ENCODE results near the gene MATR3. TPM values are rescaled to one million over a fixed set of nuclear protein-coding genes. Genes with fewer than 3 reads are reported as not detected.

The MATR3 gene, protein sequence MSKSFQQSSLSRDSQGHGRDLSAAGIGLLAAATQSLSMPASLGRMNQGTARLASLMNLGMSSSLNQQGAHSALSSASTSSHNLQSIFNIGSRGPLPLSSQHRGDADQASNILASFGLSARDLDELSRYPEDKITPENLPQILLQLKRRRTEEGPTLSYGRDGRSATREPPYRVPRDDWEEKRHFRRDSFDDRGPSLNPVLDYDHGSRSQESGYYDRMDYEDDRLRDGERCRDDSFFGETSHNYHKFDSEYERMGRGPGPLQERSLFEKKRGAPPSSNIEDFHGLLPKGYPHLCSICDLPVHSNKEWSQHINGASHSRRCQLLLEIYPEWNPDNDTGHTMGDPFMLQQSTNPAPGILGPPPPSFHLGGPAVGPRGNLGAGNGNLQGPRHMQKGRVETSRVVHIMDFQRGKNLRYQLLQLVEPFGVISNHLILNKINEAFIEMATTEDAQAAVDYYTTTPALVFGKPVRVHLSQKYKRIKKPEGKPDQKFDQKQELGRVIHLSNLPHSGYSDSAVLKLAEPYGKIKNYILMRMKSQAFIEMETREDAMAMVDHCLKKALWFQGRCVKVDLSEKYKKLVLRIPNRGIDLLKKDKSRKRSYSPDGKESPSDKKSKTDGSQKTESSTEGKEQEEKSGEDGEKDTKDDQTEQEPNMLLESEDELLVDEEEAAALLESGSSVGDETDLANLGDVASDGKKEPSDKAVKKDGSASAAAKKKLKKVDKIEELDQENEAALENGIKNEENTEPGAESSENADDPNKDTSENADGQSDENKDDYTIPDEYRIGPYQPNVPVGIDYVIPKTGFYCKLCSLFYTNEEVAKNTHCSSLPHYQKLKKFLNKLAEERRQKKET
- 100 to 1,000 TPM; 168 to 222 TPM for total RNA-seq

DNA sequence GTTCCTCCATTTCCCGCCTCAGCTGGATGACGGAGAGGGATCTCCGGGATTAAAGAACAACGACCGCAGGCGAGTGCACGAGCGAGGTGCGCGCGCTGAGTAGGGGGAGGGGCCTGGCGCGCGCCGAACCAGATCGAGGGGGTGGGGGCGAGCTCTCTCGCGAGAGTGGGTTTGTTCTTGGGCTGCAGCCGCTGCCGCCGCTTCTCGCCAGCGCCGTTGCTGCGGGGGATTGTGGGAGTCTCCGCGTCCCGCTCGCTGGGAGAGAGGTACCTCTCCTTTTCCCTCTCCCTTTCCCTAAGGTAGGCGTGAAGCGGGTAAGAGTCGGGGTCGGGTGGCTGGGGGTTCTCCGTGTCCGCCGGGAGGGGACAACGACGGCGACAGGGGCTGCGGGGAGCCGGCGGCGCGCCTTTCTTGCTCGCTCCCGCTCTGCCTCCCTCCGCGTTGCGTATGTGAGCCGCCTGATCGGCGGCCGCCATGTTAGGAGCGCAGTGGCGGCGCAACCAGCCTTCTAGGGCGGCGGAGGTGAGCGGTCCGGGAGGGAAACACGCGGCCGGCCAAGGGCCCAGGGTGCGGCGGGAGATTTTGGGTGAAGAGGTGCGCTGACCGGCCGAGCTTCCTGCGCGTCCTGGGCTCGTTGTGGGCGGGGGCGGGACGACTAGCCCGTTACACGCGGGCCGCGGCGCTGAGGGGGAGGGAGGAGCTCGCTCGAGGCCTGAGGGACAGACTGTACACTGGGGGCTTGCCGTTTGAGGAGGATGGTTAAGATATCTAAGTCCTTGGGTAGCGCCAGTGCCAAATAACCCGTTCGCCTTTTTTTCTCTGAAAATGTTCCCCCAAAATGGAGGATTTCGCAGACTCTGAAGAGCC is at the start of gene MATR3:
MATR3 (plus strand) TSS at position 234 of the 867 bp plus-strand sequence. CDS start 13,676 bp downstream, outside the sequence.
- ChIA-PET CTCF (interaction anchor here (0.9 to 2.1 kb wide), 9 partner anchors 17 to 1115 kb away, joined by 3 to 6 read pairs (median 4); partner anchors contain the start of gene KIF20A), POLR2A (interaction anchor here (0.5 to 1.5 kb wide), 7 partner anchors 10 to 829 kb away, joined by 3 to 10 read pairs (median 3); partner anchors contain the start of genes EGR1 and PAIP2)
- Mint-ChIP-seq H3K27me3 (no peaks in the 10 kb centered on the region), H3K36me3 (ENCODE audit: low read depth) (peaks cover 14% of the 10 kb centered on the region), H3K9me3 (no peaks in the 10 kb centered on the region), H3K27ac (peak within 1 kb of the TSS; percentile 99), H3K4me3 (peak within 1 kb of the TSS; percentile 98), H3K4me1 (peaks cover 40% of the 10 kb centered on the region)
- peak; percentile 95 for DNase-seq

DNA sequence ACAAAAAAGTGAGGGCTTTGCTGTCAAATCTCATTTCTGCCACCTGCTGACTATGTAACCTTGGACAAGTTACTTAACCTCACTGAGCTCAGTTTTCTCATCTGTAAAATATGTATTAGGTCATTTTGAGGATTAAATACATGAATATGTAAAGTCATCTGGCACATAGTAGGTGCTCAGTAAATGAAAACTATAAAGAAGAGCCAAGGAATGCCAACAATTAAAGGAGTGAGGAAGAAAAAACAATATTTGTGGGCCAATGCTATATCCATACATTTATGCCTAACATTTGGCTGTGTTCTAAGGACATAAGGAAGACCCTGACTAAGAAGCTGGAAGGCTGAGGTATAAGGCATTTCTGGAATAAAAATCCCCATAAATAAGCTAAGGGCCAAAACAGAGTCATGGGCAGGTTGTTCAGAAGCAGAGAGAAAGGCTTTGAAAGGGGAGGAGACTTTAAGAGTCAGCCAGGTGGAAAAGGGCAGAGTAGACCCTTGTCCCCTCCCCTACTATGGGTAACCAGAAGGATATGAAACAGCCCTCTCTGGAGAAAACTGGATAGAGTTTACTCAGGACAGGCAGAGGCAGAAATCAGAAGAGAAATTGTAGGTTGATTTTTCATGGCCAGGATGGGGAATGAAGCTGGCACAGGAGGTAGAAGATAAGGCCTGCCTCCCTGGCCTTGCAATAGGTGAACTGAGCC is 47.8 kb upstream of the MATR3 start:
- Mint-ChIP-seq H3K27me3 (peaks cover 7% of the 10 kb centered on the region), H3K4me3 (no peak overlapping the region), H3K36me3 (ENCODE audit: low read depth) (no peaks in the 10 kb centered on the region), H3K27ac (no peak overlapping the region), H3K4me1 (peaks cover 15% of the 10 kb centered on the region), H3K9me3 (no peaks in the 10 kb centered on the region)
- ChIA-PET CTCF (interaction anchor here (0.6 to 1.4 kb wide), 9 partner anchors 10 to 575 kb away, joined by 3 to 4 read pairs (median 3); no protein-coding TSS in a partner anchor), POLR2A (interaction anchor here (0.6 kb wide), 1 partner anchor 252 kb away, joined by 3 read pairs; no protein-coding TSS in a partner anchor)
- no peak for DNase-seq

DNA sequence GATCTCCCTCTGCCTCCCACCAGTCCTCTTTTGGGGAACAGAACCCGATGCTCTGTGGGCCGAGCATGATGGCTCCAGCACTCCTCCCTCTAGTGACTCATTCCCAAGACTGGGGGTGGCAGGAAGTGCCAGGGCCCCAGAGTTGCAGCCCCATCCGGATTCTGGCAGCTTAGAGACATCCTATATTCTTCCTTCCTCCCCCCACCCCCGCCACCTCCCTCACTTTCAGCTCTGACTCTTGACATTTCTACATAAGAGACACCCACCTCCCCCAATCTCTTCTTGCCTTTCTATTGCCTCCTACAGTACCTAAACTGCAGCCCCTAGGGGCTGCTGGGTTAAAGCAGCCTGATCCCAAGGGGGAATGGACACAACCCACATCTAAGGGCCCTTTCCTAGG is 47.1 kb upstream of the MATR3 start:
- ChIA-PET POLR2A (no interaction called here), CTCF (interaction anchor here (0.9 to 1.4 kb wide), 7 partner anchors 11 to 48 kb away, joined by 3 to 4 read pairs (median 3); no protein-coding TSS in a partner anchor)
- Mint-ChIP-seq H3K4me1 (peaks cover 19% of the 10 kb centered on the region), H3K36me3 (ENCODE audit: low read depth) (no peaks in the 10 kb centered on the region), H3K27ac (peak overlapping the region; percentile 15), H3K4me3 (no peak overlapping the region), H3K9me3 (no peaks in the 10 kb centered on the region), H3K27me3 (peaks cover 5% of the 10 kb centered on the region)
- peak; percentile 26 for DNase-seq

DNA sequence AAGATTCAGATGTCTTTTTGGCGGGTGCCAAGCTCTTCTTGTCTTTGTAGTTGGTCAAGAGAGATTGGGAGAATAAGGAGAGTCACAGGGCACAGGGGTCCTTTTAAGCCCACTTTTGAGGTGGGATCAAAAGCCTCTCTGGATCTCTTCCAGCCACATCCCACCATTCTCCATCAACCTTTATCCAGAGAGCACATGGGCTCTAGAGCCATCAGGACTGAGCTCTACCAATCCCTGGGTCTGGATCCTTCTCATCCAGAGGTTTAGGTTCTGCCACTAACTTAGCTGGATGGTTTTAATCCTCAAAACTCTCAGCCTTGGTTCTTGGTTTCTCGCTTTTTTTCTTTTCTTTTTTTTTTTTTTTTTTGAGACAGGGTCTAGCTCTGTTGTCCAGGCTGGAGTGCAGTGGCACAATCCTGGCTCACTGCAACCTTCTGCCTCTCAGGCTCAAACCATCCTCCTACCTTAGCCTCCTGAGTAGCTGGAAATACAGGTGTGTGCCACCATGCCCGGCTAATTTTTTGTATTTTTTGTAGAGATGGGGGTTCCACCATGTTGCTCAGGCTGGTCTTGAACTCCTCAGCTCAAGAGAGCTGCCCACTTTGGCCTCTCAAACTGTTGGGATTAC is 44.6 kb upstream of the MATR3 start:
- H3K4me3 Mint-ChIP-seq, result no peak overlapping the region
- no peaks in the 10 kb centered on the region for H3K36me3 Mint-ChIP-seq (ENCODE audit: low read depth)
- H3K27ac Mint-ChIP-seq, result no peak overlapping the region
- peaks cover 24% of the 10 kb centered on the region for H3K4me1 Mint-ChIP-seq
- ChIA-PET POLR2A (no interaction called here), CTCF (interaction anchor here (0.5 to 2.1 kb wide), 3 partner anchors 24 to 1313 kb away, joined by 3 to 5 read pairs (median 5); no protein-coding TSS in a partner anchor)
- no peaks in the 10 kb centered on the region for H3K27me3 Mint-ChIP-seq
- no peaks in the 10 kb centered on the region for H3K9me3 Mint-ChIP-seq
- no peak for DNase-seq

DNA sequence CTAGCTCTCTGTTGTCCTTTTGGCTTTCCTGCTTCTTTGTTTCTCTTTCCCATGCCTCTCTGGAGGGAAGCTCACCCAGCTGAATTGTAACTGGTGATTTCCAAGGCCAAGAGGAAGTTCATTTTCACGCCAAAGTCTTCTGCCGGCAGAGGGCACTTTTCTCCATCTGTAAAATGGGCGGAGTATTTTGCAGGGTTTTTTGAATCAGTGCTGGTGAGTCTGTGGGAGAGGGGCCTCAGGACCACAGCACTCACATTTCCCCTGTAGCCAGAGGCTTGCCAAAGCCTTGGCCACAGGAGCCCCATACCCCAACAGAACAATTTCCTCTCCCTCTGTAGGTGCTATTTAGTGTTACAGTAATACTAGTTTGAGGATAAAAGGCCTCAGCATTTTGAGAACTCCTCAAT is 42.3 kb upstream of the MATR3 start:
- H3K36me3 Mint-ChIP-seq (ENCODE audit: low read depth), result no peaks in the 10 kb centered on the region
- POLR2A ChIA-PET, result interaction anchor here (0.6 kb wide), 1 partner anchor 20 kb away, joined by 3 read pairs; no protein-coding TSS in a partner anchor
- H3K9me3 Mint-ChIP-seq, result no peaks in the 10 kb centered on the region
- H3K4me3 Mint-ChIP-seq, result no peak overlapping the region
- H3K4me1 Mint-ChIP-seq, result peaks cover 19% of the 10 kb centered on the region
- H3K27me3 Mint-ChIP-seq, result no peaks in the 10 kb centered on the region
- CTCF ChIA-PET, result interaction anchor here (0.7 to 2.2 kb wide), 7 partner anchors 10 to 1382 kb away, joined by 3 to 11 read pairs (median 3); partner anchors contain the start of gene HSPA9
- peak; percentile 49 for DNase-seq
- no peak overlapping the region for H3K27ac Mint-ChIP-seq

DNA sequence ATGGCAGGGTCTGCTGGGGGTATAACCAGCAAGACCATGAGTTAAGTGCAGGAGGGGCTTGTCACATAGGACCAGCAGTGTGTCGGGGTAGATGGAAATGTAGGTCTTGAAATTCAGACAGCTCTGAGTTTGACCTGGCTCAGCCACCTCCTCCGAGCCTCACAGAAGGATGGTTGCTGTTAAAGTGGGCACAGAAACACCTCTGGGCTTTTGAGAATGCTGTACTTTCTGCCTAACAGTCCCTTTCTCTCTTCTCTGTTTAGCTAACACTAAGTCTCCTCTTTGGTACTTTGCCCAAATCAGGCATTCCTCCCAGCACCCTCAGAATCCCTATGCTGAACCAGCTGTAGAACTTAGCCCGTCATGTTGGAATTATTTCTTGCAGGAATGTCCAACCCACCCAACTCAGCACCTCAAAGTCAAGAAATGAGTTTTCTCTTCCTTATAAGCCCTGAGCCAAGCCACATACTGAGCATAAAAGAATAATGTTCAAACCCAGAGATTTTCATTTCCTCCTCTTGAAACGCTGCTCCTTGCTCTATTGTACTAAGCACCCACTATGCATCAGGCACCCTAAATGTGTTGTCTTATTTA is 41.7 kb upstream of the MATR3 start:
- no peak for DNase-seq
- Mint-ChIP-seq H3K36me3 (ENCODE audit: low read depth) (no peaks in the 10 kb centered on the region), H3K27ac (no peak overlapping the region), H3K4me1 (peaks cover 14% of the 10 kb centered on the region), H3K9me3 (no peaks in the 10 kb centered on the region), H3K4me3 (no peak overlapping the region), H3K27me3 (no peaks in the 10 kb centered on the region)
- ChIA-PET CTCF (interaction anchor here (0.7 to 2.2 kb wide), 4 partner anchors 10 to 1382 kb away, joined by 3 to 11 read pairs (median 6); no protein-coding TSS in a partner anchor), POLR2A (no interaction called here)

DNA sequence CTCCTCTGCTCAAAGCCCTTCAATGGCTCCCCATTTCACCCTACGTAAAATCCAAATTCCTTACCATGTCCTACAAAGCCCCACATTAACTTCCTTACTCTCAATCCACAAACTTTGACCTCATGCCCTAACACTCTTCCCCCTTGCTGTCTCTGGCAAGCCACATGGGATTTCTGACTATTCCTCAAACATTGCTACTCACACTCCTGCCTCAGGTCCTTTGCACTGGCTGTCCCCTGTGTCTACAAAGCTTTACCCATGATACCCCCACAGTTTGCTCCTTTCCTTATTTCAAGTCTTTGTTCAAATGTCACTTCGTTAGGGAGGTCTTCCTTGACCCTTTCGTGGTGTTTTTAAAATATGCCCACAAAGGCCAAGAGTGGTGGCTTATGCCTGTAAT is 40.4 kb upstream of the MATR3 start:
- Mint-ChIP-seq H3K27ac (no peak overlapping the region), H3K4me1 (peaks cover 9% of the 10 kb centered on the region), H3K36me3 (ENCODE audit: low read depth) (no peaks in the 10 kb centered on the region), H3K4me3 (no peak overlapping the region), H3K9me3 (no peaks in the 10 kb centered on the region), H3K27me3 (peaks cover 2% of the 10 kb centered on the region)
- DNase-seq, result no peak
- CTCF ChIA-PET, result no interaction called here
- POLR2A ChIA-PET, result no interaction called here

DNA sequence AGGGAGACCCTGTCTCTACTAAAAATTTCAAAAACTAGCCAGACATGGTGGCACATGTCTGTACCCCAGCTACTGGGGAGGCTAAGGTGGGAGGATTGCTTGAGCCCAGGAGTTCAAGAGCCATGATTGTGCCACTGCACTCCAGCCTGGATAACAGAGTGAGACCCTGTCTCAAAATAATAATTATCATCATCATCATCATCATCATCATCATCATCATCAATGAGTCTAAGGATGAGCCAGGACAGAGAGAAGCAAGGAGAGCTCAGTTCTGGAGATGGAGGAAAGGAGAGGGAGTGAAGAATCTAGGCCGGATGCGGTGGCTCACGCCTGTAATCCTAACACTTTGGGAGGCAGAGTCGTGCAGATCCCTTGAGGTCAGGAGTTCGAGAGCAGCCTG is 36.7 kb upstream of the MATR3 start:
- no peak for DNase-seq
- H3K9me3 Mint-ChIP-seq, result no peaks in the 10 kb centered on the region
- POLR2A ChIA-PET, result no interaction called here
- no peaks in the 10 kb centered on the region for H3K36me3 Mint-ChIP-seq (ENCODE audit: low read depth)
- peaks cover 4% of the 10 kb centered on the region for H3K4me1 Mint-ChIP-seq
- no peak overlapping the region for H3K27ac Mint-ChIP-seq
- no peak overlapping the region for H3K4me3 Mint-ChIP-seq
- H3K27me3 Mint-ChIP-seq, result peaks cover 18% of the 10 kb centered on the region
- CTCF ChIA-PET, result interaction anchor here (0.6 to 1.6 kb wide), 3 partner anchors 16 to 771 kb away, joined by 3 read pairs; no protein-coding TSS in a partner anchor

DNA sequence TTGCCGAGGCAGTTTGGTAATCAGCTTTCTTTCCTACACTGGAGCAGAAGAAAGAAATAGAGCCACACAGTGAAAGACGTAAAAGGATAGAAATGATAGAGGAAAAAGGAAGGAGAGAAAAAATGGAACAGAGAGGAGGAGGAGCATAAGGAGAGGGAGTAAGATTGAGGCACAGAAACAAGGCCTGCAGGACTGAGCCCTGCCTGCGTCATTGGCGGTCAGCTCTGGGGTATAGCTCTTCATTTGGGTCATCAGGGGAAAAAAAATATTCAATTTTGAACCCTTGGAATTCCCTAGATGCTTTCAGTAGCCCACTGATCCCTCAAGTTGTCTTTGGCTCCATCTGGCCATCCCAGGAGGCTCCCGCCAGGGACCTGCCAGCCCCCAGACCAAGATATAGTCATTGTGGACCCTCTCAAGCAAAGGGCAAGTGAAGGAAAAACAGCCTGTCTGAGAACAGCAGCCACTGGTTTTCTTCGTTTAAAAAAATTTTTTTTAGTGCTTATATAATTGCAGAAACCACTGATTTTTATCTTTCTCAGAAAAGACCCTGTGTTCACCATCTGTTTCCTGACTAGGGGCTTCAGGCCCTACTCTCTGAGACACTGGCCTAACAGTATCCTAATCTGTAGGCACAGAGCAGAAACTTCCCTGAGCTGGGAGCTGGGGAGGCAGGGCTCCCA is 31.3 kb upstream of the MATR3 start:
- H3K4me3 Mint-ChIP-seq, result no peak overlapping the region
- no peak overlapping the region for H3K27ac Mint-ChIP-seq
- POLR2A ChIA-PET, result no interaction called here
- CTCF ChIA-PET, result interaction anchor here (0.6 to 3.0 kb wide), 6 partner anchors 10 to 620 kb away, joined by 3 to 11 read pairs (median 3); partner anchors contain the start of gene SIL1
- no peaks in the 10 kb centered on the region for H3K9me3 Mint-ChIP-seq
- H3K4me1 Mint-ChIP-seq, result peaks cover 6% of the 10 kb centered on the region
- no peaks in the 10 kb centered on the region for H3K36me3 Mint-ChIP-seq (ENCODE audit: low read depth)
- peaks cover 18% of the 10 kb centered on the region for H3K27me3 Mint-ChIP-seq
- no peak for DNase-seq

DNA sequence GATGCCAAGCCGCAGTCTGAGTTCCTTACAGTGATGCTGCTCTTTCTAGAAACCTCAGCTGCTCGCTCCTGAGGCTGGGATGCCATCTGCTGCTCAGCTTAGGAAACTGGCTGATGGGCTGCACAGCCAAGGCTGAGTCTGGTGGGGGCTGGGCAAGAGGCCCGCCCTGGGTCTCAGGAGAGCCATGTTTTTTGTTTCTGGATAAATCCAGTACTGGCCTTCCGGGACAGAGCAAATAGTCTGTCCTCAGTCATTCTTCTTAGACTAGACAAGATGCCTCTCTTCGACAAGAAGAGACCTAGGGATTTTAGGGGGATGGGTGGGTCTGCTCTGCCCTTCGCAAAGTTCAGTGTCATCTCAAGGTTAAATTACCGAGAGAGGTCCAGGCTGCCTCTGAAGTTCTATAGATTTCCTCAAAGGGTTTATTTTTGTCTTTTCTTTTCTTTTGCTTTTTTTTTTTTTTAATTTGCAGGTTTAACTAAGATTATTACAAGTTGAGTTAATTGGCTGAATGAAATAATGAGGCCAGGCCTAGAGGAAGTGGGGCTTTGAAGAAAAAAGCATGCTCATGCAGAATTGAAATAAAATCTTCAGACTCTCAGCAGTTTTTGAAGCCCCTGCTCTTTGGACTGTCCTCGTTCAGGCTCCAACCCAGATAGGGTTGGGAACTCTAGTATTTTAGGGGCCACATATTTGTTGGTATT is 30.6 kb upstream of the MATR3 start:
- no peak overlapping the region for H3K27ac Mint-ChIP-seq
- ChIA-PET POLR2A (no interaction called here), CTCF (interaction anchor here (0.5 to 3.0 kb wide), 5 partner anchors 9 to 621 kb away, joined by 3 to 11 read pairs (median 3); partner anchors contain the start of gene SIL1)
- no peaks in the 10 kb centered on the region for H3K9me3 Mint-ChIP-seq
- peaks cover 6% of the 10 kb centered on the region for H3K4me1 Mint-ChIP-seq
- H3K27me3 Mint-ChIP-seq, result peaks cover 17% of the 10 kb centered on the region
- peak; percentile 72 for DNase-seq
- no peaks in the 10 kb centered on the region for H3K36me3 Mint-ChIP-seq (ENCODE audit: low read depth)
- H3K4me3 Mint-ChIP-seq, result no peak overlapping the region

Measured in activated CD4-positive, alpha-beta T cell treated with anti-CD3 and anti-CD28 coated beads, Interleukin-2, amount 10 ng/mL, durations not matched to agents 7 days and 5 days (primary cell).